Osteoblast (primary cell): ENCODE results near the gene MTHFSD. TPM values are rescaled to one million over a fixed set of nuclear protein-coding genes. Genes with fewer than 3 reads are reported as not detected.

Source experiments
- DNase-seq: peaks from one replicate; pipeline ENCODE4 v3.0.0; 2011; ENCODE audit warnings: low spot score, mixed read lengths; ENCODE audit not compliant: insufficient read length; ENCODE audit errors: missing footprints
- H2AFZ ChIP-seq: 2 replicates; pipeline ENCODE4 v1.6.0; 2011; ENCODE audit warnings: mild to moderate bottlenecking, low read length
- H3K27ac ChIP-seq: 2 replicates; pipeline ENCODE4 v1.5.1; 2011; ENCODE audit warnings: mild to moderate bottlenecking, low read depth, low read length, moderate library complexity
- H3K27me3 ChIP-seq: 2 replicates; pipeline ENCODE4 v1.6.0; 2012; ENCODE audit warnings: mild to moderate bottlenecking, control low read depth, inconsistent platforms, low read length, moderate library complexity; ENCODE audit not compliant: insufficient read depth
- H3K36me3 ChIP-seq: 2 replicates; pipeline ENCODE4 v1.5.1; 2011; ENCODE audit warnings: mild to moderate bottlenecking, low read length, control low read depth, moderate library complexity; ENCODE audit not compliant: insufficient read depth
- H3K4me1 ChIP-seq: 2 replicates; pipeline ENCODE4 v1.5.1; 2011; ENCODE audit warnings: mild to moderate bottlenecking, low read length, control low read depth, moderate library complexity; ENCODE audit not compliant: insufficient read depth
- H3K4me2 ChIP-seq: 2 replicates; pipeline ENCODE4 v1.6.0; 2011; ENCODE audit warnings: mild to moderate bottlenecking, low read length; ENCODE audit not compliant: insufficient read depth
- H3K4me3 ChIP-seq: fragments of 200-600 bp; sonication (generic); 3 replicates; pipeline ENCODE4 v1.5.1; 2012; ENCODE audit warnings: mild to moderate bottlenecking, low read length, inconsistent platforms; ENCODE audit not compliant: insufficient read depth
- H3K79me2 ChIP-seq: 2 replicates; pipeline ENCODE4 v1.6.0; 2012; ENCODE audit warnings: mild to moderate bottlenecking, low read length, control low read depth, inconsistent platforms; ENCODE audit not compliant: insufficient read depth
- H3K9me3 ChIP-seq: 2 replicates; pipeline ENCODE4 v1.5.1; 2011; ENCODE audit warnings: low read depth, low read length, control low read depth
- H4K20me1 ChIP-seq: 2 replicates; pipeline ENCODE4 v1.6.0; 2012; ENCODE audit warnings: mild to moderate bottlenecking, low read length, control low read depth; ENCODE audit not compliant: insufficient read depth
- total RNA-seq: library from RNA; depleted of rRNA; stranded (reverse); fragments of >200 nt; gene quantifications from 2 replicates; pipeline ENCODE4 v1.2.3, GENCODE V29; 2012
- TF ChIP-seq, protein P1 (sequence below): IDR thresholded peaks from 2 replicates; pipeline ENCODE4 v1.5.1; 2011; ENCODE audit warnings: mild to moderate bottlenecking, low read depth, low read length, moderate library complexity; ENCODE audit errors: extremely low read depth

Gene MTHFSD
- total RNA-seq, 1 donor, result 18.5 TPM

DNA sequence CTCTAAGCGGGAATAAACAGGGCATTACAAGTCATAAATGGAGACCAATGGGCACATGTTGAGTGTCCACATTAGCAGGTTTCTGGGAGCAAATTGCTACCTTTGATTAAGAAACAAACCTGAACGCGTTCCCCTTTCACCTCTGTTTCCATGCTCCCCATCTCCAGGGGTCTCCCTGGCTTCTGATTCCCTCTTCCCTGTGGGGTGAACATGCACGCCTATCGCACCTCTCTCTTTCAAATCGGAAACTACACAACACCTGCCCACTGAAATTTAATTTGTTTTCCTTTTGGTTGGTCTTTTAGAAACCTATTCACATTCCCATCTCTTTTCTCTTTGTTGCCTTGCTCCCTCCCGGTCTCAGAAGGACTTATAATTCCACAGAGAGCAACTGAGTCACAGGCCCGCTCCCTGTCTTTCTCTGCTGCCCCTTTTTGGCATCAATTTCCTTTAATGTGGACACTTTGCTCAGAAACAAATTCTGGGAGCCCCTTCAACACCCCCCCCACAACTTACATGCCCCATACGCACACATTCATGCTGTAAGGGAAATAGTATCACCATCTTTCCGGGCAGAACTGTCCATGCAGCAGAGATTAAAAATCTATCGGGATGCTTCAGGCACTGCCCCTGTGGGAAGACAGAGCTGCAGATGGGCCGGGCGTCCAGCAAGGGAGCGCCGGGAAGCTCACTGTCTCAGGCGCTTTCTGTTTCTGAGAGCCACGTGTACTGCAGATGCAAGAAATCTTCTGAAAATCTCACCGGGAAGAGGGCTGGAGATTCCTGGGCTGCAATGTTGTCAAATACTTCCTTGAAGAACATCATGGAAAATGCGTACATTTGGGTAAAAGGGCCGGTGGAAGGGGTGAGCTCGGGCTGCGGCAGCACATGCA lies 51.9 kb downstream of the MTHFSD start:
- Histone ChIP-seq H4K20me1 (peaks cover 16% of the 10 kb centered on the region), H3K4me3 (no peak overlapping the region), H2AFZ (no peak overlapping the region), H3K36me3 (no peaks in the 10 kb centered on the region), H3K27ac (no peak overlapping the region), H3K9me3 (no peaks in the 10 kb centered on the region), H3K27me3 (peaks cover 98% of the 10 kb centered on the region), H3K4me2 (no peak overlapping the region), H3K4me1 (no peaks in the 10 kb centered on the region), H3K79me2 (no peaks in the 10 kb centered on the region)
- TF ChIP-seq, protein P1, sequence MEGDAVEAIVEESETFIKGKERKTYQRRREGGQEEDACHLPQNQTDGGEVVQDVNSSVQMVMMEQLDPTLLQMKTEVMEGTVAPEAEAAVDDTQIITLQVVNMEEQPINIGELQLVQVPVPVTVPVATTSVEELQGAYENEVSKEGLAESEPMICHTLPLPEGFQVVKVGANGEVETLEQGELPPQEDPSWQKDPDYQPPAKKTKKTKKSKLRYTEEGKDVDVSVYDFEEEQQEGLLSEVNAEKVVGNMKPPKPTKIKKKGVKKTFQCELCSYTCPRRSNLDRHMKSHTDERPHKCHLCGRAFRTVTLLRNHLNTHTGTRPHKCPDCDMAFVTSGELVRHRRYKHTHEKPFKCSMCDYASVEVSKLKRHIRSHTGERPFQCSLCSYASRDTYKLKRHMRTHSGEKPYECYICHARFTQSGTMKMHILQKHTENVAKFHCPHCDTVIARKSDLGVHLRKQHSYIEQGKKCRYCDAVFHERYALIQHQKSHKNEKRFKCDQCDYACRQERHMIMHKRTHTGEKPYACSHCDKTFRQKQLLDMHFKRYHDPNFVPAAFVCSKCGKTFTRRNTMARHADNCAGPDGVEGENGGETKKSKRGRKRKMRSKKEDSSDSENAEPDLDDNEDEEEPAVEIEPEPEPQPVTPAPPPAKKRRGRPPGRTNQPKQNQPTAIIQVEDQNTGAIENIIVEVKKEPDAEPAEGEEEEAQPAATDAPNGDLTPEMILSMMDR, result no peak
- DNase-seq, result peak; percentile 82

GRCh38 chr16:86501989-86502855 lies 52.8 kb downstream of the MTHFSD start:
- Histone ChIP-seq H3K27ac (no peak overlapping the region), H3K4me1 (no peaks in the 10 kb centered on the region), H3K79me2 (no peaks in the 10 kb centered on the region), H3K4me3 (no peak overlapping the region), H4K20me1 (peaks cover 12% of the 10 kb centered on the region), H3K4me2 (no peak overlapping the region), H2AFZ (no peak overlapping the region), H3K36me3 (no peaks in the 10 kb centered on the region), H3K27me3 (peaks cover 92% of the 10 kb centered on the region), H3K9me3 (no peaks in the 10 kb centered on the region)
- TF ChIP-seq, protein P1, result no peak
- DNase-seq, result peak; percentile 60

DNA sequence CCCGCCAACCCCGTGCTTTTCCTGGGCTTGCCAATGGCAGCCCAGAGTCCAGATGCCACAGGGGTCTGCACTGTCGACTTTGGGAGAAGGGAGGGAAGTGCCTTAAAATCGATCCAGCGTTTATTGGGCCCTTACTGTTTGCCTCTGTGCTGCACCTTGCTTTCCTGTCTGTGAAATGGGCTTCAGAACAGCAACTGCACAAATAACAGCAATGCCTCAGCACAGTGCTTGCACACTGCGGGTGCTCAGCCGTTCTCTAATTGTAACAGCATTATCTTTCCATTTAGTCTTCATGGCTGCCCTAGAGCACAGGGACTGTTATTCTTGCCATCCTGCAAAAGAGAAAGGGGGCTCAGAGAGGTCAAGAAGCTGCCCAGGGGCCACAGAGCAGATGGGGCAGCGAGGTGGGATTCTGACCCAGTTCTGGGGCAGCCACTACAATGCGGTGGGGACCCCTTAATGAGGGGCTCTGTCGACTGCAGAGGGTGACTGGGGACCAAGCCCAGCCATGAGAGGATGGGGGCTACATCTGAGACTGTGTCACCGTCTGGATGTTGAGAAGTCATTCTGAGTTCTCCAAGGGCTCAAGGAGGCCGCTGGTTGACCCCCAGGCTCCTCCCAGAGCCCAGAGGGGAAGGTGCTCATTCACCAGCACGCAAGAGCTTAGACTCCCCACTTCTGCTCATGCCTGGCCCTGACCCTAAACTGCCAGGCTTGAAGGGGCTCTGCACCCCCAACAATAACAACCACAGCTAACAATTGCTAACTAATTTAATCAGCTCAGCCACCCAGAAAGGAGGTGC lies 54.1 kb downstream of the MTHFSD start:
- Histone ChIP-seq H3K4me1 (no peaks in the 10 kb centered on the region), H3K27ac (no peak overlapping the region), H4K20me1 (peaks cover 11% of the 10 kb centered on the region), H3K4me3 (no peak overlapping the region), H2AFZ (no peak overlapping the region), H3K9me3 (no peaks in the 10 kb centered on the region), H3K79me2 (no peaks in the 10 kb centered on the region), H3K4me2 (no peak overlapping the region), H3K27me3 (peaks cover 92% of the 10 kb centered on the region), H3K36me3 (no peaks in the 10 kb centered on the region)
- TF ChIP-seq, protein P1, result no peak
- DNase-seq, result peak; percentile 75
